HEK293T (cell line): Measurements from ENCODE around the gene TMEM121.

Experiments
- ARNT ChIP-seq: fragments of 450-650 bp; IDR thresholded peaks from 2 replicates; pipeline ENCODE4 v1.6.1; 2017; ENCODE audit warnings: mild to moderate bottlenecking
- BHLHE40 ChIP-seq: fragments of 450-650 bp; IDR thresholded peaks from 2 replicates; pipeline ENCODE4 v1.6.1; 2016; ENCODE audit warnings: mild to moderate bottlenecking, moderate library complexity, borderline replicate concordance
- ELF4 ChIP-seq: fragments of 450-650 bp; IDR thresholded peaks from 2 replicates; pipeline ENCODE4 v1.6.1; 2017; ENCODE audit warnings: antibody characterized with exemption
- FOXA1 ChIP-seq: fragments of 450-650 bp; IDR thresholded peaks from 2 replicates; pipeline ENCODE4 v1.6.1; 2016; ENCODE audit warnings: mild to moderate bottlenecking
- FOXK2 ChIP-seq: fragments of 450-650 bp; IDR thresholded peaks from 2 replicates; pipeline ENCODE4 v1.6.1; 2016; ENCODE audit warnings: mild to moderate bottlenecking
- FOXM1 ChIP-seq: fragments of 450-650 bp; IDR thresholded peaks from 2 replicates; pipeline ENCODE4 v1.6.1; 2017; ENCODE audit warnings: mild to moderate bottlenecking, borderline replicate concordance
- NFRKB ChIP-seq: fragments of 450-650 bp; IDR thresholded peaks from 2 replicates; pipeline ENCODE4 v1.6.1; 2016; ENCODE audit warnings: mild to moderate bottlenecking, moderate library complexity
- PKNOX1 ChIP-seq: fragments of 450-650 bp; IDR thresholded peaks from 2 replicates; pipeline ENCODE4 v1.6.1; 2016
- SP1 ChIP-seq: fragments of 450-650 bp; IDR thresholded peaks from 2 replicates; pipeline ENCODE4 v1.6.1; 2017
- TARDBP ChIP-seq: fragments of 450-650 bp; IDR thresholded peaks from 2 replicates; pipeline ENCODE4 v1.6.1; 2016

DNA sequence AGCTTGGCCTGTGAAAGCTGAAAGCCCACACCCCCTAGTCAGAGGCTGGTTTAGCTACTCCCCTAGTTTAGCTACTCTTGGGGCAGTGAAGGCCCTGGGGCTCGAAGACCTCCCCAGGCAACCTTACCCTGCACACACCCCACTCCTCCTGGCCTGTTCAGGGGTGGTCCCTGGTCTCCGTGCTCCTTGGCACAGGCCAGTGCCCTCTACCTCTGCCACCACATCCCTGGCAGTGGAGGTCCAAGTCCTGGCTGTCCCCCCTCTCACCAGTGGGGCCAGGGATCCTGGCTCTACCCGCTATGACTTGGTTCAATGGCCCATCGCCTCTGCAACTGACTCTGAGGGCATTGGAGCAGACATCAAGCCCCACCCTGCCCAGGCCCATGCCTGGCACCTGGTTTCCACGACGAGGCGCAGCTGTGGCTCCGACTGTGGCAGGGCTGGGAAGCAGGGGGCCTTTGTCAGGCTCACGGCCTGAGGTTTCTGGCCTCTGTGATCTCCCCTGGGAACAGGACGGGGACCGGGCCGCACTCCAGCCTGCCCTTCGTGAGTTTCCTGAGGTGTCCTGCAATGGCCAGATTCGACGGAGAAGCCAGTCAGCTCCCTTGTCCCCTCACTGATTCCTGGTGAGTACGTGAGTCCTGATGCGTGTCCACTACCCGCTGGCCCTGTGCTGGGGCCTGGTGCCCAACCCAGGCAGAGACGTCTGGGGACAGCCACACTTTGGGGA, 5.7 kb downstream of the TMEM121 start:
- no peak for TF ChIP-seq ARNT
- no peak for TF ChIP-seq FOXA1
- TF ChIP-seq SP1: no peak
- no peak for TF ChIP-seq PKNOX1
- TF ChIP-seq NFRKB: no peak
- TF ChIP-seq TARDBP: no peak
- no peak for TF ChIP-seq BHLHE40
- no peak for TF ChIP-seq FOXM1
- no peak for TF ChIP-seq ELF4
- TF ChIP-seq FOXK2: no peak
